Subcutaneous adipose tissue (tissue), 4 donors: ENCODE results near the gene ITPRID1. TPM values are rescaled to one million over a fixed set of nuclear protein-coding genes. Genes with fewer than 3 reads are reported as not detected.

Source experiments
- CTCF ChIP-seq: fragments of 450-650 bp; IDR thresholded peaks from one replicate; pipeline ENCODE4 v1.5.1; 2016; ENCODE audit warnings: low read depth, mild to moderate bottlenecking, control low read depth, antibody characterized with exemption, moderate library complexity
- total RNA-seq, 4 donors: library from RNA; depleted of rRNA; stranded (reverse); fragments of >200 nt; gene quantifications; one replicate each; pipeline ENCODE4 v1.1.0, GENCODE V29; 2016

Gene ITPRID1
- total RNA-seq, 4 donors from 2014 or later, result not detected

GRCh38 chr7:31648880-31649279 is 135.0 kb downstream of the ITPRID1 start:
- TF ChIP-seq CTCF, result no peak

- TF ChIP-seq CTCF, result no peak
These were observed 137.6 kb downstream of the ITPRID1 start for GRCh38 chr7:31651234-31652062.

- no peak for TF ChIP-seq CTCF
These were observed 138.1 kb downstream of the ITPRID1 start for GRCh38 chr7:31652063-31652326.

- TF ChIP-seq CTCF, result no peak
These were observed 149.2 kb downstream of the ITPRID1 start for GRCh38 chr7:31663072-31663471.

- no peak for TF ChIP-seq CTCF
These were observed 151.0 kb downstream of the ITPRID1 start for GRCh38 chr7:31664890-31665289.

- TF ChIP-seq CTCF, result no peak
These were observed 151.7 kb downstream of the ITPRID1 start for GRCh38 chr7:31665546-31665945.

- TF ChIP-seq CTCF, result no peak
These were observed 155.6 kb downstream of the ITPRID1 start for GRCh38 chr7:31669461-31669860.
